Fibroblast of mammary gland (primary cell): Measurements from ENCODE around the gene ZP2.
"Not testable (repeated sequence)": the region's sequence is repeated elsewhere in the genome, so short reads cannot be mapped to it uniquely, and the experiment has no call there.

ENCODE experiments used
- DNase-seq: peaks from one replicate; pipeline ENCODE4 v3.0.0-alpha.2; 2010; ENCODE audit warnings: low read depth
- H3K4me3 ChIP-seq: 2 replicates; pipeline ENCODE4 v1.5.1; 2011; ENCODE audit warnings: low read depth, mild to moderate bottlenecking, low read length, moderate library complexity; ENCODE audit not compliant: control insufficient read depth
- CTCF ChIP-seq: conservative IDR thresholded peaks from 2 replicates; pipeline ENCODE4 v1.5.1; 2011; ENCODE audit warnings: low read depth, low read length, inconsistent platforms; ENCODE audit not compliant: control insufficient read depth, insufficient read depth

Gene ZP2

GRCh38 chr16:21211486-21211885, at the start of gene ZP2:
Gene ZP2 (minus strand): TSS chr16:21211574. CDS start chr16:21211547, 27 bp downstream.
- TF ChIP-seq CTCF, result no peak
- no peak within 1 kb of the TSS for H3K4me3 ChIP-seq
- no peak for DNase-seq

GRCh38 chr16:21257284-21257683, 45.9 kb upstream of the ZP2 start:
- TF ChIP-seq CTCF, result no peak
- DNase-seq, result no peak
- no peak overlapping the region for H3K4me3 ChIP-seq

GRCh38 chr16:21256636-21257035, 45.3 kb upstream of the ZP2 start:
- DNase-seq, result no peak
- TF ChIP-seq CTCF, result no peak
- no peak overlapping the region for H3K4me3 ChIP-seq

GRCh38 chr16:21253470-21253869, 42.1 kb upstream of the ZP2 start:
- no peak for TF ChIP-seq CTCF
- H3K4me3 ChIP-seq, result no peak overlapping the region
- no peak for DNase-seq

- no peak overlapping the region for H3K4me3 ChIP-seq
- DNase-seq, result no peak
- no peak for TF ChIP-seq CTCF
Measured at GRCh38 chr16:21250072-21250923, 38.9 kb upstream of the ZP2 start.

GRCh38 chr16:21248179-21248578, 36.8 kb upstream of the ZP2 start:
- DNase-seq, result not testable (repeated sequence)

GRCh38 chr16:21244518-21245215, 33.3 kb upstream of the ZP2 start:
- no peak for TF ChIP-seq CTCF
- no peak for DNase-seq
- H3K4me3 ChIP-seq, result no peak overlapping the region

More at GRCh38 chr16:21248179-21248578, 36.8 kb upstream of the ZP2 start:
- H3K4me3 ChIP-seq, result not testable (repeated sequence)
